Measurements from ENCODE around the gene PWWP2B. TPM values are rescaled to one million over a fixed set of nuclear protein-coding genes. Genes with fewer than 3 reads are reported as not detected.
A peak's percentile ranks its signal among the peaks of the same experiment; 100 is the strongest.

PWWP2B gene
- total RNA-seq, 1 donor from 2014 or later: 25.2 TPM

DNA sequence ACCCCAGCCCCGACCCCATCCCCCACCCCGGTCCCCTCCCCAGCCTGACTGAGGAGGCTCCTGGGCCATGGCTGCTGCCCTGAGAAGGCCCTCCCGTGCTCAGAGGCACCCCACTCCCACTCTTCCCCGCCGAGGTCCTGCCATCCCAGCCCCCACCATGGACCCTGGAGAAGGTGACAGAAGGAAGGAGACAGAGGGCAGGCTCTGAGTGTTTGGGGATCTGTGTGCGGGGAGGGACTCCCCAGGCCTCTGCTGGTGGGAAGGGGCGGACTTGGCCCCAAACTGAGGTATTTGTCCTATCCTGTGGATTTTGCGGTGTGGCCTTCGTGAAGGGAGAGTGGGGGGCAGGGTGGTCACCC lies 53.4 kb downstream of the PWWP2B start:
- ATAC-seq (no peak), DNase-seq (no peak)
- Histone ChIP-seq H3K9me3 (no peaks in the 10 kb centered on the region), H3K27ac (no peak overlapping the region), H3K36me3 (no peaks in the 10 kb centered on the region), H3K27me3 (ENCODE audit: low read depth) (no peaks in the 10 kb centered on the region), H3K4me1 (peaks cover 54% of the 10 kb centered on the region), H3K4me3 (no peak overlapping the region)
- TF ChIP-seq, protein P1, sequence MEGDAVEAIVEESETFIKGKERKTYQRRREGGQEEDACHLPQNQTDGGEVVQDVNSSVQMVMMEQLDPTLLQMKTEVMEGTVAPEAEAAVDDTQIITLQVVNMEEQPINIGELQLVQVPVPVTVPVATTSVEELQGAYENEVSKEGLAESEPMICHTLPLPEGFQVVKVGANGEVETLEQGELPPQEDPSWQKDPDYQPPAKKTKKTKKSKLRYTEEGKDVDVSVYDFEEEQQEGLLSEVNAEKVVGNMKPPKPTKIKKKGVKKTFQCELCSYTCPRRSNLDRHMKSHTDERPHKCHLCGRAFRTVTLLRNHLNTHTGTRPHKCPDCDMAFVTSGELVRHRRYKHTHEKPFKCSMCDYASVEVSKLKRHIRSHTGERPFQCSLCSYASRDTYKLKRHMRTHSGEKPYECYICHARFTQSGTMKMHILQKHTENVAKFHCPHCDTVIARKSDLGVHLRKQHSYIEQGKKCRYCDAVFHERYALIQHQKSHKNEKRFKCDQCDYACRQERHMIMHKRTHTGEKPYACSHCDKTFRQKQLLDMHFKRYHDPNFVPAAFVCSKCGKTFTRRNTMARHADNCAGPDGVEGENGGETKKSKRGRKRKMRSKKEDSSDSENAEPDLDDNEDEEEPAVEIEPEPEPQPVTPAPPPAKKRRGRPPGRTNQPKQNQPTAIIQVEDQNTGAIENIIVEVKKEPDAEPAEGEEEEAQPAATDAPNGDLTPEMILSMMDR (IDR thresholded peaks at IDR 0.05): no peak
- intact Hi-C loops (cut with DNase I): loop anchor here (5.0 kb wide), 1 partner anchor 63 kb away; no protein-coding TSS in a partner anchor

DNA sequence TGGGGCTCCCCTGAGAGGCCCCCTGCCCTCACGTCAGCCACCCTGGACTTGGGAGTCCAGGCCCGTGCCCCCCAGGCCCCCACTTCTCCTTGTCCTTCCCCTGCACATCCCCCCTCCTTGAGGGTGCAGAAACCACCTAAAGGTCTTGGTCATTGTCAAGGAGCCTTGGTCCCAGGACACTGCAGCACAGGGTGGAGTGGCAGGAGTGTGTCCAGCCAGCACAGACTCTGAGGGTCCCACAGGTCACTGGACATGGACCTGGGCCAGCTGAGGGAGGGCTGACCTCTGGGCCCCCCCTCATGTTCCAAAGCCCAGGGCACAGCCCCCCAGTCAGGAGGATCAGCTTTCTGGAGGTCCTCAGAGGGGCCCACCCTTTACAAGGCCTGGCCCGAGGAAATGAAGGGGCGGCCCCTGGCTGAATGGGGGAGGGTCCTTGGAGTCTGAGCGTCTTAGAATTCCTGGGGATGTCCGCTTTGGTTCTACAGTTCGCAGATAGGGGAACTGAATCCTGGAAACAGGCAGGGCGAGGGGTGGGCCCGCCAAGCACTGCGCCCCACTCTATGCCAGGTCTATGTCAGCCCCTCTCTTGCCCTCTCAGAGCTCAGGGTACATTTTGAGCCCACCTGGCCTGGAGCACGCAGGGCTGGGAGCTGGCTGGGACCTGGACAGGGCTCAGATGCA lies 54.0 kb downstream of the PWWP2B start:
- Histone ChIP-seq H3K9me3 (no peaks in the 10 kb centered on the region), H3K27me3 (ENCODE audit: low read depth) (no peaks in the 10 kb centered on the region)
- peak; percentile 46 for DNase-seq

DNA sequence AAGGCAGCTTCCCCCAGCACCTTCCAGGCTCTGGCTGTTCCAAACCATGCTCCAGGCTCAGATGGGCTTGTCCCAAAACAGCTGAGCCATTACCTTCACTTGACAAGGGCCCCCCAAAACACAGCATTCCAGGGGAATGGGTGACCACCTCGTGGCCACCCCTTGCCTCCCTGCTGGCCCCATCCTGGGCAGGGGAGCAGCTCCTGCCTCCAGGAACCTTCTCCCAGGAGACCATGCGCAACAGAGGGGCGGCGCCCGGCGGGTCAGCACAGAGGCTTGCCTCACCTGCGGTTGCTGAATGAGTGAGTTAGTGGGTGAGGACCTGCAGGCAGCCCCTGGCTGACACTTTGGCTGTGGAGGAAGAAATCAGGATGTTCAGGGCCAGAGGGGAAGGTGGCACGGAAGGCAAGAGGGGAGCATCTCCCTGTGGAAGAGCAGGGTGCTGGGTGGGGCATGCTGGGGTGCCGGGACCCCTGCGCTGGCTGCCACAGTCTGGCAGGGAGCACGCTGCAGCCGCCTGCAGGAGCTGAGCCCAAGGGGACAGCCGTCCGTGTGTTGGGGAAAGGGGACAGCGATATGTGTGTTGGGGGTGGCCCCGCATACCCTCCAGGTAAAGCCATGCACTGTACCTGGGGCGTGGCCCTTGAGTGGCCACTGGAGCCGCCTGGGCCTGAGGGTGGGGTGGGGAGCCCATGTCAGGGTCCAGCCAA lies 54.7 kb downstream of the PWWP2B start:
- Histone ChIP-seq H3K9me3 (no peaks in the 10 kb centered on the region), H3K27ac (peak overlapping the region; percentile 47), H3K4me1 (peaks cover 45% of the 10 kb centered on the region), H3K27me3 (ENCODE audit: low read depth) (no peaks in the 10 kb centered on the region), H3K4me3 (no peak overlapping the region), H3K36me3 (no peaks in the 10 kb centered on the region)
- ATAC-seq (no peak), DNase-seq (peak; percentile 55)
- intact Hi-C loops (cut with DNase I): loop anchor here (5.0 kb wide), 1 partner anchor 64 kb away; no protein-coding TSS in a partner anchor
- TF ChIP-seq, protein P1 (IDR thresholded peaks at IDR 0.05): no peak

More for the DNA sequence above, 54.0 kb downstream of the PWWP2B start:
- ATAC-seq: no peak
- Histone ChIP-seq H3K36me3 (no peaks in the 10 kb centered on the region), H3K4me3 (no peak overlapping the region), H3K27ac (peak overlapping the region; percentile 47), H3K4me1 (peaks cover 52% of the 10 kb centered on the region)
- TF ChIP-seq, protein P1 (IDR thresholded peaks at IDR 0.05): no peak
- intact Hi-C loops (cut with DNase I): loop anchor here (5.0 kb wide), 1 partner anchor 64 kb away; no protein-coding TSS in a partner anchor

DNA sequence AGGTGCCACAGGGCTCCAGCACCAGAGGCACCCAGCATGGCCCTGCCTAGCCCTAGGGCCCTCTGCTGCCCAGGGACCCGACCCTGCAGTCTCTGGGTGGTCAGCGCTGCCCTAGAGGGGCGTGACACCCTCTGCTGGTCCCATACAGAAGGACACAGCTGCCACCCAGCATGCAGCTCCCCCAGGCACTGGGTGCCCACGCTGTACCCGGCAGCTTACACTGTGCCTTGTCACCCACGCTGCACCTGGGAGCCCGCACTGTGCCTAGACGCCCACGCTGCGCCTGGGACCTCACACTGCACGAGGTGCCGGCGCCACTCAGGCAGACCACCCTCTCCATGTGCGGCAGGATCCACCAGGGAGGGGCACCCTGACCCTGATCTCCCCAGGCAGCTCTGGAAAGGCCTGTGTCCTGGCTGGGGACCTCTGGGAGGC lies 55.2 kb downstream of the PWWP2B start:
- peaks cover 39% of the 10 kb centered on the region for H3K4me1 ChIP-seq

More for the DNA sequence above, 55.2 kb downstream of the PWWP2B start:
- intact Hi-C loops (cut with DNase I): loop anchor here (5.0 kb wide), 1 partner anchor 65 kb away; no protein-coding TSS in a partner anchor
- DNase-seq (peak; percentile 59), ATAC-seq (peak; percentile 4 to 7)
- TF ChIP-seq, protein P1 (IDR thresholded peaks at IDR 0.05): peak; percentile 37
- Histone ChIP-seq H3K36me3 (no peaks in the 10 kb centered on the region), H3K4me3 (no peak overlapping the region), H3K27ac (peak overlapping the region; percentile 47), H3K9me3 (no peaks in the 10 kb centered on the region), H3K27me3 (ENCODE audit: low read depth) (no peaks in the 10 kb centered on the region)
